NCI-H1092 (cell line): ENCODE results near the gene FAM161A.
"Not testable (repeated sequence)": the region's sequence is repeated elsewhere in the genome, so short reads cannot be mapped to it uniquely, and the experiment has no call there.

Source experiments
- DNase-seq: peaks from one replicate; lab custom pipeline; 2025; lab: John Stamatoyannopoulos, UW

Gene FAM161A

DNA sequence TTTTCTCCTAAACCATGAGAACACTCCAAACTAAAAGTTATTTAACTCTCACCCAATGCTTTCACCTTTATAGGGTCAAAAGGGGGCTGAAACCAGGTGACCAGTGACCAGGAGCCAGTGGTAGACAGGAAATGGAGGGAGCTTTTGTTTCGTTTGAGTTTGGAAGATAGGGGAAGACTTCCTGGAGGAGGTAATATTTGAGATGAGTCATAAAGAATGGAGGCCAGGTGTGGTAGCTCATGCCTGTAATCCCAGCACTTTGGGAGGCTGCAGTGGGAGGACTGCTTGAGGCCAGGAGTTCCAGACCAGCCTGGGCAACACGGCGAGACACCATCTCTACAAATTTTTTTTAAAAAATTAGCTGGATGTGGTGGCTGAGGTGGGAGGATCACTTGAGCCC lies 8.5 kb downstream of the FAM161A start:
- DNase-seq, result no peak

DNA sequence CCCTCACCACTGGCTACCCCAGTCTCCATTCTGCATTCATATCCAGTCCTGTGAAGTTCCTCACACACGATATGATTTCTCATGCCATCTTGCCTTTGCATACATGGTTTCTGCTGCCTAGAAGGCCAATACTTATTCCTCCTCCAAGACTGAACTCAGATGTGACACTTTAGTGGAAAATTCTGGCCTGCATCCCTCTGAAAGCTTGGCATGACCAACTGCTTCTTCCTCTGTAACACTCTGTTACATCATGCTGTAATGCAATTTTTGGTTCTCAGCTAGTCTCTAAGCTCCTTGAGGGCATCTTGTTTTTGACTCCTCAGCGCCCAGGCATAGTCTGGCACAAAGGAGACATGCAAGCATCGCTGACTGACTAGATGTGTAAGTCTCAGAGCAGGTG lies 12.6 kb downstream of the FAM161A start:
- no peak for DNase-seq

DNA sequence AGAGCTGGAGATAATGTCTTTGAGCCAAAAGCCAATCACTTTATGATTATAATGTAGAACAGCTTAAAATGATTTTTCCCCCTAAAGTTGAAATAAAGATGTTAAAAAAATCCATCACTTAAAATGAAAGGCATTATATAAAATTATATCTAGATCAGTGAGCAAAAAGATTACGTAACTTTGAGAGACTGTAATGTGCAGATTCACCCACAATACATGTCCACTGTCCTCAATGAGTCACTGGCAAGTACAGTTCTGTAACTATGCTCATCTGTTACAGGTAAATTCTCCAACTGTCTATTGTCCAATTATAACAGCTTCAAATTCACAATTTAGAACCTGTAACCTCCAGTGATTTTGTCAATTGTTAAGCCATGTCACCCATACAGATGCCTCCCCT lies 19.0 kb downstream of the FAM161A start:
- DNase-seq, result no peak

DNA sequence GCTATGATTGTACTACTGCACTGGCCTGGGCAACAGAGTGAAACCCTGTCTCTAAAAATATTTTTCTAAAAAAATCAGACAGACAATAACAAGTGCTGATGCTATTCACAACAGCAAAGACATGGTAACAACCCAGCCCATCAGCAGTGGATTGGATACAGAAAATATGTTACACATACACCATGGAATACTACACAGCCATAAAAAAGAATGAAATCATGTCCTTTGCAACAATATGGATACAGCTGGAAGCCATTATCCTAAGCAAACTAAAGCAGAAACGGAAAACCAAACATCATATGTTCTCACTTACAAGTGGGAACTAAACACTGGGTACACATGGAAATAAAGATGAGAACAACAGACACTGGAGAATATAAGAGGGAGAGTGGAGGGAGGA lies 19.9 kb downstream of the FAM161A start:
- no peak for DNase-seq

DNA sequence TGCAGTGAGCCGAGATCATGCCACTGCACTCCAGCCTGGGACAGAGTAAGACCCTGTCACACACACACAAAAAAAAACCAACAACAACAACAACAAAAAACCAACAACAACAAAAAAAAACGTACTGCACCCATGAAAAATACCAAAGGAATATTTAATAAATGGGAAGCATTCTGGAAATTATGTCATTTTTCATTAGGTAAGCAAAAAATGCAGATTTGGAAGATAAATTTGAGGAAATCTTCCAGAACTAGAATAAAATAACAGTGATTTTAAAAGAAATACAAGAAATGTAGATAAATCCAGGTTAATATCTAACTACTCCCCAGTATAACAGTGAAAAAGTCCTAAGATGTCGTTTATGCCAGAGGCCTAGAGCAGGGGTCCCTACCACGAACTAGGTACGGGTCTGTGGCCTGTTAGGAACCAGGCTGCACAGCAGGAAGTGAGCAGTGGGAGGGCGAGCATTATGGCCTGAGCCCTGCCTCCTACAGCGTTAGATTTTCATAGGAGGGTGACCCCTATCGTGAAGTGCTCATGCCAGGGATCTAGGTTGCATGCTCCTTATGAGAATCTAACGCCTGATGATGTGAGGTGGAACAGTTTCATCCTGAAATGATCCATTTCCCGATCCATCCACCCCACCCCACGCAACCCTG lies 21.5 kb downstream of the FAM161A start:
- no peak for DNase-seq

DNA sequence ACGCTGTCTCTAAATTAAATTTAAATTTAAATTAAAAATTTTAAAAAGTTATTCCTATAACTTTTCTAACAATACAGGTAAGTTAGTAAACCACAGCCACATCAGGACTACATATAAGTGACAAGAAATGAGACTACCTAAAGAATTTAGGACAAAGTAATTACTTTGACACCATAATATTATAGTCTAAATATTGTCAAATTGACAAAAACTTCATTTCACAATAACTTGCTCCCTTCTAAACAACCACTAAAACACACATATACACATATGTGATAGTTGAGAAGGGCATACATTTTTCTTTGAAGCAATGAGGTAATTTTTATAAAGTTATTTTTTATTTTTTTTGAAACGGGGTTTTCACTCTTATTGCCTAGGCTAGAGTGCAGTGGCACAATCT lies 31.6 kb downstream of the FAM161A start:
- no peak for DNase-seq

DNA sequence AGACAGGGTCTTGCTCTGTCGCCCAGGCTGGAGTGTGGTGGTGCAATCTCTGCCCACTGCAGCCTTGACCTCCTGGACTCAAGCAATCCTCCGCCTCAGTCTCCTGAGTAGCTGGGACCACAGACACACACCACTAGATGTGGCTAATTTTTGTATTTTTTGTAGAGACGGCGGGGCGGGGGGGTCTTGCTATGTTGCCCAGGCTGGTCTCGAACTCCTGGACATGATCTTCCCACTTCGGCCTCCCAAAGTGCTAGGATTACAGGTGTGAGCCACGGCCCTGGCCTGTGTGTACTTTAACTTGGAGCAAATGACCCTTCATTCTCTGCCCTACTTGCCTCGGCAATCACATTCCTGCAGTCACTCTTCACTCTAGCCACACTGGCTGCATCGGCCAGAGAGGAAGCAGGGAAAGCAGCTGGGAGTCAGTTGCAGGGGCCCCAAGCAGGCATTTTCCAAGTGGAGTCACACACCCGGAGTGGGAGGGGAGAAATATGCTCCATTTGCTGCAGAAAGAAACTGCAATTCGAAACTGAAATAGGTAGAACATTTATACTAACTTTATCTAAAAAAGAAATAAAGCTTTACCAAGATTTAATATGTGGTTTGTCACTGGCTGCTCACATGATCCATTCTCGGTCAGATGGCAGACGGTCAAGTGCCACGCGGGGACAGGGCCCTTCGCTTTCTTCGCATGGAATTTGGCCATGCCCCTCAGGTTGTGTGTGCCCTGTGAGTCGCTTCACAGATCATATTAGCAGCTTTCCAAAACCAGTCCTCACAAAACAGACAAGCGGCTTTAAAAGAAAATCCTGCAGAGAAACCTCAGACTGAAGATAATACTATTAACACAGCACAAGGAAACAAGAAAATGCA lies 37.1 kb downstream of the FAM161A start:
- DNase-seq, result no peak

DNA sequence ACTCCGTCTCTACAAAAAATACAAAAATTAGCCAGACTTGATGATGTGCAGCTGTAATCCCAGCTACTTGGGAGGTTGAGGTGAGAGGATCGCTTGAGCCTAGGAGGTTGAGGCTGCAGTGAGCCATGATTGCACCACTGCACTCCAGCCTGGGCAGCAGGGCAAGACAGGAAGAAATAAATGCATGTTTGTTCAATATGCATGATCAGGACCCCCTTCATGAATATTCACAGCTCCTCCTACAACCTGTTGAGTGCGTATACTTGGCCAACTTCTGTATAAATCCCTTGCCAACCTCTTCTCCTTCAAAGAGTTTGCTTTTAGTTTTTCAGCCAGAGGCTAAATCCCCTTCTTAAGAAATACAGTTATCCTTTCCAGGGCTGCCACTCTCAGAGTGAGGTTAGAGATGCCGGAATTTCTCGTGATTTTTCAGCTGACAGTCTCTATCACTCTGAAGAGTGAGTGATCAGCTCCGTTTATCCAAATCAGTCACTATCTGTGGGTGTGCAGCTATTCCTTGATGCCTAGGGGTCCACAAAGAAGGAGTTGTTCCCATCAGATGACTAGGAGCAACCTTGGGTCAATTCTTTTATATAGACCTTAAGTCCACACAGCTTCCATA lies 39.2 kb downstream of the FAM161A start:
- DNase-seq, result no peak

DNA sequence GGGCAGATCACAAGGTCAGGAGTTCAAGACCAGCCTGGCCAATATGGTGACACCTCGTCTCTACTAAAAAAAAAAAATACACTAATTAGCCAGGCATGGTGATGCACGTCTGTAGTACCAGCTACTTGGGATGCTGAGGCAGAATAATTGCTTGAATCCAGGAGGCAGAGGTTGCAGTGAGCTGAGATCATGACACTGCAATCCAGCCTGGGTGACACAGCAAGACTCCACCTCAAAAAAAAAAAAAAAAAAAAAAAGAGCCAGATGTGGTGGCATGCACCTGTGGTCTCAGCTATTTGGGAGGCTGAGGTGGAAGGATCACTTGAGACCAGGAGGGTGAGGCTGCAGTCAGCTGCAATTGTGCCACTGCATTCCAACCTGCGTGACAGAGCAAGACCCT lies 40.5 kb downstream of the FAM161A start:
- DNase-seq, result not testable (repeated sequence)

DNA sequence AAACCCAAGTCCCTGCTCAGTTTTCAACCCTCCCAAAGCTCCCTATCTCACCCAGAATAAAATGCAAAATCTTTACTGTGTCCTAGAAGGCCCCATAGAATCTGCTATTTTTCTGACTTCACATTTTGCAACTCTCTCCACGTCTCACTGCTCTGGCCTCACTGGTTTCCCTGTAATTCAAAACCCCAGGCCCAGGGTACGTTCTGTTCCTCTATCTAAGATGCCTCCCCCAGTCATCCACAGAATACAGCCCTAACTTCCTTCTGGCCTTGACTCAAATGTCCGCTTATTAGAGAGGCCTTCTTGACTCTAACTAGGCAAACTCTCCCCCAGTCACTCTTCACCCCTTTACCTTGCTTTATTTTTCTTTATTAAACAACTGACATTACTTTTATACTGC lies 42.0 kb downstream of the FAM161A start:
- DNase-seq, result no peak

DNA sequence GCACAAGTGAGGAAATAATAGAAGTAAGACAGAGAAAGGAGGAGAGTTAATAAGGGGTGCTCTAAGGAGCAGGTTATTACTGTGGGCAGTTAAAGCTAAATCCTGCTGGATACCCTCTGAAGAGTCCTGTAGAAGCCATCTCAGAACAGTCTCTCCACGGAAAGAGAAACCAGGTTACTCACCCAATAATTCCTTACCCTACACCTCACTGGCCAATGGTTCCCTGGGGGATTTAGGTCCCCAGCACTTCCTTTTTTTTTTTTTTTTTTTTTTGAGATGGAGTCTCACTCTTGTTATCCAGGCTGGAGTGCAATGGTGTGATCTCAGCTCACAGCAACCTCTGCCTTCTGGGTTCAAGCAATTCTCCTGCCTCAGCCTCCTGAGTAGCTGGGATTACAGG lies 43.7 kb downstream of the FAM161A start:
- not testable (repeated sequence) for DNase-seq

DNA sequence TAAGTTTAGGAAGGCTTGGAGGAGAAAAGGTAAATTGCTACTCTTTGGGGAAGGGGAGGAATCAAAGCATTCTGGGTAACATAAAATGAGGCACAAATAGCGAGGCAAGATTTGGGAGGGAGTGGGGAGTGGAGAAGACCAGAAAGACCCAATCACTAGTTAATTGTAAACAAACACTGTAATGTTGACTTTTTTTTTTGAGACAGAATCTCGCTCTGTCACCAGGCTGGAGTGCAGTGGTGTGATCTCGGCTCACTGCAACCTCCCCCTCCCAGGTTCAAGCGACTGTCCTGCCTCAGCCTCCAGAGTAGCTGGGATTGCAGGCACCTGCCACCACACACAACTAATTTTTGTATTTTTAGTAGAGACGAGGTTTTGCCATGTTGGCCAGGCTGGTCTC lies 45.2 kb downstream of the FAM161A start:
- DNase-seq, result not testable (repeated sequence)

DNA sequence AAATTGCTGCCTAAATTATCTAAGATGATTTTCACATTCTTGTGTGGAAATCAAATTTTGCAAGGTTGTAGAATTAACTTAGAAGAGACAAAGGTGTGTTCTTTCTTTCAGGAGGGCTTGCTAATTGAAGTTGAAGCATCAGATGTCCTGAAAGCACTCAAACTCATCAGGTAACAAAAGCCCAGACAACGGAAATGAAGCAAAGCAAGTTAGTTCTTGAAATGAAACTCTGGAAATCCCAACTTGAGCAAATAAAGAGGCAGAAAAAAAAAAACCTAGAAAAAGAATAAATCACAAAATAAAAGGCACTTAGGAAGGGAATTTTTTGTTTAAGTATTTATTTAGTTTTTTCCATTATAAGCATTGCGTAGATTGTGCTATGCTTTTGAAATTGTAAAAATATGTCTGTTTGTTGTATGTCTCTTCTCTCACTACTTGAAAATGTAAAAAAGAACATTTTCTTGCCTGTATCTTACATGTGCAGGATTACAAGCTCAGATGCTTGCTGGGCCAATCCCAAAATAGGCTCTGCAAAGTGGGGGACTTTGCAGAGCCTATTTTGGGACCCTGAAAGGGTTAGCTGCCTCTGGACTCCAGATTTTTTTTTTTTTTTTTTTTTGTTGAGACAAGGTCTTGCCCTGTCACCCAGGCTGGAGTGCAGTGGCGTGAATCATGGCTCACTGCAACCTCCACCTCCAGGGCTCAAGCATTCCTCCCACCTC lies 46.7 kb downstream of the FAM161A start:
- DNase-seq, result no peak

DNA sequence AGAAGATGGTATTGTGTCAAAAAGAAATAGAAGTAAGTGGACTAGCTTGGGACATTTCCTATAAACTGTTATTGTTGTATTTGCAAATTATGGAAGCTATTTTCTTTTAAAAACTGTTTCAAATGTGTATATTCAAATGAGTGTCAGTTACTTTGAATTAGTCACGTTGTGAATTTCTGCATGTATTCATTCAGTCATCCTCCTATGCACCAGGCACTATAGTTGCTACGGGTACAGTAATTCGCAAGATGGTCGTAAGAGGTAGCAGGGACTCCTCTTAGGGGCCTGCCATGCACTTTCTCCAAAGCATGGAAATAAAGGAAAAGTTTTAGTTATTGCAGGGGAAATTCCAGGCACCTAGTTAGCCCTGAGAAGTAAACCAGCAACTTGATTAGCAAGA lies 51.3 kb downstream of the FAM161A start:
- no peak for DNase-seq

DNA sequence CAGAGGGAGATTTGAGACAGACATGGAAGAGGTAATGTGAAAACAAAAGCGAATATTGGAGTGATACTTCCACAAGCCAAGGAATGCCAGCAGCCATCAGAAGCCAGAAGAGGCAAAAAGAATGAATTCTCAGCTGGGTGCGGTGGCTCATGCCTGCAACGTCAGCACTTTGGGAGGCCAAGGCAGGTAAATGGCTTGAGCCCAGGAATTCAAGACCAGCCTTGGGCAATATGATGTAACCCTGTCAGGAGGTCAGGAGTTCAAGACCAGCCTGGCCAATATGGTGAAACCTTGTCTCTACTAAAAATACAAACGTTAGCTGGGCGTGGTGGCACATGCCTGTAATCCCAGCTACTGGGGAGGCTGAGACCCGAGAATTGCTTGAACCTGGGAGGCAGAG lies 54.8 kb downstream of the FAM161A start:
- no peak for DNase-seq

DNA sequence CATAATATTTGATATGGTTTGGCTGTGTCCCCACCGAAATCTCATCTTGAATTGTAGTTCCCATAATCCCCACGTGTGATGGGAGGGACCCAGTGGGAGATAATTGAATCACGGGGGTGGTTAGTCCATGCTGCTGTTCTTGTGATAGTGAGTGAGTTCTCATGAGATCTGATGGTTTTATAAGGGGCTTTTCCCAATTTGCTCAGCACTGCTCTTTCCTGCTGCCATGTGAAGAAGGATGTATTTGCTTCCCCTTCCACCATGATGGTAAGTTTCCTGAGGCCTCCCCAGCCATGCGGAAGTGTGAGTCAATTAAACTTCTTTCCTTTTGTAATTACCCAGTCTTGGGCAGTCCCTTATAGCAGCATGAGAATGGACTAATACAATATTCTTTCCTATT lies 56.4 kb downstream of the FAM161A start:
- not testable (repeated sequence) for DNase-seq

DNA sequence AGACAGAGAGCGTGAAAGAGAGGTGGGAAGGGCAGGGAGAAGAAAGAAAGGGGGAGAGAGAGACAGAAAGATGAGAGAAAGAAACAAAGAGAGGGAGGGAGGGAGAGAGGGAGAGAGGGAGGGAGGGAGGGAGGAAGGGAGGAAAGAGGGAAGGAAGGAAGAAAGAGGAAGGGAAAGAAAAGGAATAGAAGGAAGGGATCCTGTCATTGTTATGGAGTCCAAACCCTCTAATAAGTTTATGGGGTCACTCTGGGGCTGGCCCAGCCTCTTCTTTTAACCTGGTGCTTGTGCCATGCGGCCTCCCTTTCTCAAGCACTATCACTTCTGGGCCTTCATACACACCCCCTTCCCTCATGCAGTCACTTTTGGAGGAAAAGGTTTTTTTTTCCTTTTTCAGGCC lies 58.5 kb downstream of the FAM161A start:
- no peak for DNase-seq

DNA sequence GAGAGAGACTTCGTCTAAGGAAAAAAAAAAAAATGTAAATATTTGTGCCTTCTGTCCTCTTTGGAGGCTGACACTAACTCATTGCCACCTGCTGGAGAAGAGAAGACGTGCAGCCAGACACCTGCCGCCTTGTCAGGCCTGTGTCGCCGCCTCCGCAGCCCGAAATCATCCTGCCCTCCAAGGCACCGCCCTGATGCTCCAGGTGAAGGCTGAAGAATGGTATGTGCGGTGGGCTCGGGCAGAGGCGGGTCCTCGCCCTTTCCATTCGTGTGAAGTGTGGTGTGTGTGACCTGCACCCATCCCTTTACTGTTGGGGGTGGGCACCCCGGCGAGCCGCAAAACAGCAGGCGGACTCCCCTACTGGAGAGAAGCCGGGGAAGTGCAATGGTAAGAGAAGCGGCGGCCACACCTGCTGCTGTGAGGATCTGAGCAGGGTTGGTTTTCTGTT lies 60.4 kb downstream of the FAM161A start:
- no peak for DNase-seq

DNA sequence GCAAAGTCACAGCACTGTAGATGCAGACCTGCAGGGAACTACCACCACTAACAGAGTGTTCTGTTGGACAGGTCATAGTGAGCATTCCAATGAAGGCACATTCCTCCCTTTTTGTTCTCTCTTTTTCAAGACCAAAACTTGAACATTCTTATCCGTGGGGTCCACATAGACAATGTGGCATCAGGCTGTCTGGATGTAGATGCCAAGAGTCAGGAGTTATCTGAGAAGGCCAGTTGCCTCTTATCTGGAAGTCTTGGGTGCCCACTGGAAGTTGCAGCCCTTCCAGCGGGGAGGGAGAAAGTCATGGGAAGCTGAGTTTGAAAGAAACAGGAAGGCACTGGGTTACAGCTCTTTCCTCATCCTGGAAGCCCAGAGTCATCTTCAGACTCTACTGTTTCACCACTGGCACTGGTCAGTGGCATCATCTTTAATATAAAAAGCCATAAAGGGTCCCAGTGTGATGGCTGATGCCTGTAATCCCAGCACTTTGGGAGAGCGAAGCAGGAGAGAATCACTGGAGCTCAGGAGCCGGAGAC lies 61.4 kb downstream of the FAM161A start:
- no peak for DNase-seq

DNA sequence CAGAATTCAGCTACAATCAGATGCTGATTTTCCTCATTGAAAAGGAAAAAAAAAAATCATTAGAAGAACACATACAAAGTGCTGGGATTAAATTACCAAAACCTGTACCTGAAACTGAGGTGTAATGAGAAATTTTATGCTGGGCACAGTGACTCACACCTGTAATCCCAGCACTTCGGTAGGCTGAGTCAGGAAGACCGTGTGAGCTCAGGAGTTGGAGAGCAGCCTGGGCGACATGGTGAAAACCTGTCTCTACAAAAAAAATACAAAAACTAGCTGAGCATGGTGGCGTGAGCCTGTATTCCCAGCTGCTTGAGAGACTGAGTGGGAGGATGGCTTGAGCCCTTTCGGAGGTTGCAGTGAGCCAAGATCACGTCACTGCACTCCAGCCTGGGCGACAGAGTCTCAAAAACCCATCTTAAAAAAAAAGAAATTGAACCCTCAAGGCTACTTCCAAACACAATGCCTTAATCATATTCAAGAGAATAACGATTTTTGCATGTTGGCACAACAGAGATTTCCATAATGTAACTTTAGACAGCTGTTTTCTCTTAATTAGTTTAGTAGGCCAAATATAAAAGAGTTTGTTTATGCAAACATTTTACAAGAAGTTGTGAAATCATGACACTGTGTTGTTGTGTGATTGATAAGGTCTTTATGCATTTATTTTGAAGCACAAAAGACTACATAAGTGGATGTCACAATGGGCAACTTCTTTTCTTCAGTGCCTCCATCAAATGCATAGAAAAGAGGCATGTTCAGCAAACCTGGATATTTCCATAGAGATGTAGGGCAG lies 63.9 kb downstream of the FAM161A start:
- no peak for DNase-seq

DNA sequence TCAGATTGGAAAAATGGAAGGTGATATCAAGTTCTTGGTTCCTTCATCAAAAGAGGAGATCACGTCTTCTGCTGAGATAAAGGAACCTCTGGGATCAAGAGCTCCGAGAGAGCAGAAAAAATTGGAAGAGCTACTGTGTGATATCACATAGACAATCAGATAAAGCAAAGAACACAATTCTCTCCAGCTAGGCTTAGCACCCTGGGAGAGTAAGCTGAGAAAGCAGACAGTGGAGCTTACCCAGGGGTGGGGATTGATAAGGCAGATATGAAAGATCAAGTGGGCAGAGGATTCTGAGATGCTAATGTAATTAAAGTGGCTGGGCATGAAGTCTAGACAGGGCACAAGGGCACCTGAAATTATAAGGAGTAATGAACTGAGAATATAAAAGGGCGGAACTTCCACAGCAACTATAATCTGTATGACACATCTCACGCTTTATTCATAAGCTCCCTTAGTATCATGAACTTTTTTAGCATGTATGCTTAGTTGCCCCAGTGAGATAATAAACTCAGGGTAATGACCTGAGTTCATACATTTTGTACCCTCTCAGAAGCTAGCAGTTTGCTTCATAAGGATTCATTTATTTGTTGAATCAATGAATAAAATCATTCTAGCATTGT lies 65.8 kb downstream of the FAM161A start:
- DNase-seq, result no peak
